ENCODE data around the gene DMWD.

The DMWD gene

DNA sequence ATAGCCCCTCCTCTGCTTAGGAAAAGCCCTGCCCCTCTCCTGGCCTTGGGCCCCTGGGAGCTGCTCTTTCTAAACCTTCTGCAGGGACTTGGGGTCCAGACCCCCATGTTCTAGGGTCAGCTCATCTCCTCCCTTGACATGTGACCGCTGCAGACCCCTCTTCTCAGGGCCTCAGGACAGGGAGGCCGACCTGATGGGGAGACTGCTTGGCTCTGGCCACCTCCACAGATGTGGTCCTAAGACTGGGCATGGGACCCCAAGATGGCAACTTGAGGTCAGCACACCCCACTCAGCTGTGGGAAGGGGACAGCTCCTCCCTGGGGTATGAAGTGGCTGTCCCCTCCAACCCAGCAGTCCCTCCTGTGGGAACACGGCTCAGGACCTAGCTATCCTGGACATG, 19.7 kb downstream of the DMWD start:
- Histone ChIP-seq H2AK5ac (ENCODE audit: low read depth, low read length) (no peak overlapping the region), H2BK5ac (ENCODE audit: low read length) (no peak overlapping the region), H3K4ac (ENCODE audit: low read length) (no peak overlapping the region), H3K14ac (ENCODE audit: low read length) (no peak overlapping the region), H2BK120ac (ENCODE audit: low read depth, low read length) (no peak overlapping the region), H3K9me3 (replicated peaks in 1 of 2; ENCODE audit: control insufficient read depth in 2 of 2, insufficient read depth in 1 of 2, low read depth in 1 of 2, low read length in 2 of 2) (no peaks in the 10 kb centered on the region), H3K36me3 (replicated peaks in 1 of 2; ENCODE audit: control insufficient read depth in 2 of 2, insufficient read depth in 2 of 2, low read length in 2 of 2) (peaks cover 30 to 57% of the 10 kb centered on the region in 2 donors), H2BK12ac (ENCODE audit: low read length) (no peak overlapping the region), H3K4me1 (ENCODE audit: control insufficient read depth in 2 of 2, insufficient read depth in 1 of 2, low read depth in 1 of 2, low read length in 2 of 2) (peaks cover 5 to 6% of the 10 kb centered on the region in 2 donors), H3K9ac (ENCODE audit: low read depth, low read length, poor library complexity) (no peak overlapping the region), H3K79me1 (ENCODE audit: low read depth, low read length) (peaks cover 2% of the 10 kb centered on the region), H3K18ac (ENCODE audit: low read length) (no peak overlapping the region), H3K4me2 (ENCODE audit: insufficient read depth, low read length, poor library complexity, severe bottlenecking) (no peak overlapping the region), H4K8ac (ENCODE audit: low read depth, low read length) (no peak overlapping the region), H2AFZ (ENCODE audit: low read length) (no peak overlapping the region), H2BK15ac (ENCODE audit: low read length) (no peak overlapping the region), H4K91ac (ENCODE audit: low read depth, low read length, poor library complexity) (no peak overlapping the region), H3K23ac (ENCODE audit: low read depth, low read length, poor library complexity) (no peak overlapping the region), H3K27ac (replicated peaks; ENCODE audit: low read length) (no peak overlapping the region), H3K27me3 (ENCODE audit: control insufficient read depth in 3 of 3, insufficient read depth in 3 of 3, low read depth in 1 of 3, low read length in 3 of 3) (no peaks in the 10 kb centered on the region), H3K4me3 (ENCODE audit: low read length in 2 of 2) (no peak overlapping the region)
- DNase-seq (ENCODE audit: low spot score), result no peak
- WGBS, 2 donors (ENCODE audit: extremely low coverage in 2 of 2, insufficient read length in 2 of 2, insufficient replicate concordance in 1 of 2), result no CpG with 5 or more reads among the region's 3 CpGs

DNA sequence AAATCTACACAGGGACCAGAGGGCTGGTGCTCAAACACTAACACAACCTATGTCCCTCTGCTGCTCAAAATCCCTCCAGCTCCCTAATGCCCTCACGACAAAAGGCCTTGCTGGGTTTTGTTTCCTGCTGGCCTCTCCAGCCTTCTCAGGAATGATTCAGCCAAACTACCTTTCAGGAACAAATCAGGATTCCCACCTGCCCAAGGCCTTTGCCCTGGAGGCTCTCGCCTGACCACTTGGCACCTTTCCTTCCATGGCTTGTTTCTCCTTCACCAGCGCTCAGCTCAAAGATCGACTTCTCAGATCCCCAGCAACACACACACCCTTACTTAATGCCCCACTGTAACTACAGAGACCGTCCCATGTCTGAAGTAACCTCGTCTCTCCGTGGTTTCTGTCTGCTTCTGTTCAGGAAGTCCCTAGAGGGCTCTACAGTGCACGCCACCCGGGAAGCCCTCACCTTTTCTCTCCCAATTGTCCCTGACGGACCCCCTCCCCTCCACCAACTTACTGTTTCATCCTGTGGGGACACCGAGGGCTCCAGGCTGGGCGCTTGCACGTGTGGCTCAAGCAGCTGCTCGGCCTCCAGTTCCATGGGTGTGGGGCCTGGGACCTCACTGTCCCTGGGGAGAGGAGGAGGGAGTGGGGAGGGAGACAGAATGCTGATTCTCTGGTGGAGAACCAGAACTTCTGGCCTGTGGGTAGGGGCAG, 20.4 kb downstream of the DMWD start:
- WGBS, 2 donors (ENCODE audit: extremely low coverage in 2 of 2, insufficient read length in 2 of 2, insufficient replicate concordance in 1 of 2), result no CpG with 5 or more reads among the region's 14 CpGs

DNA sequence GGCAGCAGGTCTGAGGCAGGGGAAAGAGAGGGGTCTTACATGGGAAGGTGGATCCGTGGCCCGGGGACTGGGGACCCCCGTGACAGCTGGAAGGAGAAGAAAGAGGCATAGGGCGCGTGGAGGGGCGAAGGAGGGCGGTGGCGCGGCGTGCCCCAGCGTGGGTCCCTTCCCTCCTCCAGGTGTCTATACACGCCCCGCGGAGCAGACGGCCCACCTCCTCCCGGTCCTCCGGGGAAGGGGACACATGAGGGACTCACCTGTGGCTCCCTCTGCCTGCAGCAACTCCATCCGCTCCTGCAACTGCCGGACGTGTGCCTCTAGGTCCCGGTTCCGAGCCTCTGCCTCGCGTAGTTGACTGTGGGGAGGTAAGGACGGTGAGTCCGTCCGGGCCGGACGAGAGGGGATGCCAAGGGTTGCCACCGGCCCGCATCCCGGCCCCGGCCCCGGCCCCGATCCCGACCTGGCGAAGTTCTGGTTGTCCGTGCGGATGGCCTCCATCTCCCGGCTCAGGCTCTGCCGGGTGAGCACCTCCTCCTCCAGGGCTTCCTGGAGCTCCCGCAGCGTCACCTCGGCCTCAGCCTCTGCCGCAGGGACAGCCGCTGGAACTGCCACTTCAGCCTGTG, 21.2 kb downstream of the DMWD start:
- no peaks in the 10 kb centered on the region for H3K9me3 ChIP-seq (replicated peaks in 1 of 2; ENCODE audit: control insufficient read depth in 2 of 2, insufficient read depth in 1 of 2, low read depth in 1 of 2, low read length in 2 of 2)
- H3K4me2 ChIP-seq (ENCODE audit: insufficient read depth, low read length, poor library complexity, severe bottlenecking), result peak overlapping the region; percentile 94
- H3K14ac ChIP-seq (ENCODE audit: low read length), result no peak overlapping the region
- no peak overlapping the region for H4K8ac ChIP-seq (ENCODE audit: low read depth, low read length)
- H3K18ac ChIP-seq (ENCODE audit: low read length), result peak overlapping the region; percentile 94
- H3K9ac ChIP-seq (ENCODE audit: low read depth, low read length, poor library complexity), result peak overlapping the region; percentile 91
- H3K23ac ChIP-seq (ENCODE audit: low read depth, low read length, poor library complexity), result peak overlapping the region; percentile 80
- peak overlapping the region; percentile 82 for H2BK5ac ChIP-seq (ENCODE audit: low read length)
- peak overlapping the region; percentile 37 for H3K4ac ChIP-seq (ENCODE audit: low read length)
- H3K4me1 ChIP-seq (ENCODE audit: control insufficient read depth in 2 of 2, insufficient read depth in 1 of 2, low read depth in 1 of 2, low read length in 2 of 2), result peaks cover 9 to 11% of the 10 kb centered on the region in 2 donors
- DNase-seq (ENCODE audit: low spot score), result no peak
- H2AK5ac ChIP-seq (ENCODE audit: low read depth, low read length), result peak overlapping the region; percentile 96
- peak overlapping the region in 1 of 2 donors; percentile 77 for H3K4me3 ChIP-seq (ENCODE audit: low read length in 2 of 2)
- H2AFZ ChIP-seq (ENCODE audit: low read length), result no peak overlapping the region
- H3K36me3 ChIP-seq (replicated peaks in 1 of 2; ENCODE audit: control insufficient read depth in 2 of 2, insufficient read depth in 2 of 2, low read length in 2 of 2), result peaks cover 15 to 42% of the 10 kb centered on the region in 2 donors
- H3K27ac ChIP-seq (replicated peaks; ENCODE audit: low read length), result peak overlapping the region; percentile 74
- peaks cover 9% of the 10 kb centered on the region for H3K79me1 ChIP-seq (ENCODE audit: low read depth, low read length)
- peak overlapping the region; percentile 79 for H4K91ac ChIP-seq (ENCODE audit: low read depth, low read length, poor library complexity)
- H2BK15ac ChIP-seq (ENCODE audit: low read length), result peak overlapping the region; percentile 85
- WGBS, 2 donors (ENCODE audit: extremely low coverage in 2 of 2, insufficient read length in 2 of 2, insufficient replicate concordance in 1 of 2), result no CpG with 5 or more reads among the region's 46 CpGs
- H2BK120ac ChIP-seq (ENCODE audit: low read depth, low read length), result no peak overlapping the region
- H3K27me3 ChIP-seq (ENCODE audit: control insufficient read depth in 3 of 3, insufficient read depth in 3 of 3, low read depth in 1 of 3, low read length in 3 of 3), result no peaks in the 10 kb centered on the region
- H2BK12ac ChIP-seq (ENCODE audit: low read length), result no peak overlapping the region

More for the DNA sequence above, 20.4 kb downstream of the DMWD start:
- Histone ChIP-seq H3K4me1 (ENCODE audit: control insufficient read depth in 2 of 2, insufficient read depth in 1 of 2, low read depth in 1 of 2, low read length in 2 of 2) (peaks cover 5 to 6% of the 10 kb centered on the region in 2 donors), H3K9ac (ENCODE audit: low read depth, low read length, poor library complexity) (no peak overlapping the region), H3K23ac (ENCODE audit: low read depth, low read length, poor library complexity) (no peak overlapping the region), H3K14ac (ENCODE audit: low read length) (no peak overlapping the region), H3K27me3 (ENCODE audit: control insufficient read depth in 3 of 3, insufficient read depth in 3 of 3, low read depth in 1 of 3, low read length in 3 of 3) (no peaks in the 10 kb centered on the region), H4K91ac (ENCODE audit: low read depth, low read length, poor library complexity) (no peak overlapping the region), H3K4me2 (ENCODE audit: insufficient read depth, low read length, poor library complexity, severe bottlenecking) (no peak overlapping the region), H3K4ac (ENCODE audit: low read length) (no peak overlapping the region), H2BK15ac (ENCODE audit: low read length) (no peak overlapping the region), H3K27ac (replicated peaks; ENCODE audit: low read length) (no peak overlapping the region), H3K18ac (ENCODE audit: low read length) (no peak overlapping the region), H2BK5ac (ENCODE audit: low read length) (no peak overlapping the region), H3K79me1 (ENCODE audit: low read depth, low read length) (peaks cover 4% of the 10 kb centered on the region), H2AFZ (ENCODE audit: low read length) (no peak overlapping the region), H2AK5ac (ENCODE audit: low read depth, low read length) (no peak overlapping the region), H3K9me3 (replicated peaks in 1 of 2; ENCODE audit: control insufficient read depth in 2 of 2, insufficient read depth in 1 of 2, low read depth in 1 of 2, low read length in 2 of 2) (no peaks in the 10 kb centered on the region), H4K8ac (ENCODE audit: low read depth, low read length) (no peak overlapping the region), H2BK120ac (ENCODE audit: low read depth, low read length) (no peak overlapping the region), H3K4me3 (ENCODE audit: low read length in 2 of 2) (no peak overlapping the region), H3K36me3 (replicated peaks in 1 of 2; ENCODE audit: control insufficient read depth in 2 of 2, insufficient read depth in 2 of 2, low read length in 2 of 2) (peaks cover 24 to 51% of the 10 kb centered on the region in 2 donors), H2BK12ac (ENCODE audit: low read length) (no peak overlapping the region)
- no peak for DNase-seq (ENCODE audit: low spot score)

Measured in neuronal stem cell (in vitro differentiated cells).